ENCODE results near the gene IRAK3. TPM values are rescaled to one million over a fixed set of nuclear protein-coding genes. Genes with fewer than 3 reads are reported as not detected.
A peak's percentile ranks its signal among the peaks of the same experiment; 100 is the strongest.

Gene IRAK3
- total RNA-seq, 1 experiment from 2014 or later: 0.07 TPM

DNA sequence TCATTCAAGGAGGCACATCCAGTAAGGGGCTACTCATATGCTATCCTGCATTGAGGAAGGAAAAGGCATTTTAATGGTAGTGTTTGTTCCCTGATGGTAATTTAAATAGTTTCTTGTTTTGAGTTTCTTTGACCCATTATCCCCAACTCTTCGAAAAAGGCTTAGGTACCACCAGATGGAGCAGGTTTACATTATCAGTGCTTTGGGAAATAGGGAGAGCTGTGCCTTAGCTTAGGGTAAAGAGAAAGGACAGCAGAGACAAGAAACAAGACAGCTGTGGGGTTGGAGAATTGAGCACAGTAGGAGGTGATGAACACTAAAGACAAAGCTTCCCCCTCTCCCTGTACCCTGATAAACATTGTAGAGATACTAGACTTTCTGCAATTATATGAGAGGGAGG is 84.1 kb downstream of the IRAK3 start:
- no TSS peak for BruUV-seq (replicated peaks)
- DNase-seq: no peak
- Histone ChIP-seq H3K9me2 (ENCODE audit: insufficient read depth) (no peaks in the 10 kb centered on the region), H3K36me3 (ENCODE audit: low read depth) (no peaks in the 10 kb centered on the region), H3K4me1 (replicated peaks; ENCODE audit: insufficient read depth) (no peaks in the 10 kb centered on the region), H3K27me3 (ENCODE audit: insufficient read depth, low read depth) (no peaks in the 10 kb centered on the region), H3K4me3 (no peak overlapping the region), H3K9me3 (ENCODE audit: insufficient read depth, low read depth) (no peaks in the 10 kb centered on the region), H3K4me2 (no peak overlapping the region), H3K79me2 (ENCODE audit: low read depth) (no peaks in the 10 kb centered on the region), H3K27ac (no peak overlapping the region), H4K20me1 (ENCODE audit: insufficient read depth) (no peaks in the 10 kb centered on the region), H2AFZ (no peak overlapping the region), H3F3A (ENCODE audit: insufficient read depth, low read depth) (no peaks in the 10 kb centered on the region)
- ChIA-PET POLR2A (ENCODE audit: unreplicated experiment) (no interaction called here), CTCF (no interaction called here)
- TF ChIP-seq CTCF (conservative IDR thresholded peaks at IDR 0.05) (no peak), EZH2 (IDR thresholded peaks at IDR 0.05; ENCODE audit: low read depth) (no peak)
- intact Hi-C loops (cut with micrococcal nuclease; ENCODE audit: unreplicated experiment): loop anchor here (10.0 kb wide), 1 partner anchor 422 kb away; no protein-coding TSS in a partner anchor

DNA sequence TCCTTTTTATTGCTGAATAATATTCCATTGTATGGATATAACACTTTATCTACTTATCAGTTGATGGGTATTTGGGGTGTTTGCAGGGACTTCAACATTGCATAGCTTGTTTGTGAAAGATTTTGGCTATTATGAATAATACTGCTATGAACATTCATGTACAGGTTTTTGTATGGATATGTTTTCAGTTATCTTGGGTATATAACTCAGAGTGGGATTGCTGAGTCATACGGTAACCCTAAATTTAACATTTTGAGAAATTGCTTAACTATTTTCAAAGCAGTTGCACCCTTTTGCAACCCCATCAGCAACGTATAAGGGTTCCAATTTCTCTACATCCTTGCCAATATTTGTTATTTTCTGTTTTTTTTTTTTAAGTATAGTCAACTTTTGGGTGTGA is 86.0 kb downstream of the IRAK3 start:
- H3K9me2 ChIP-seq (ENCODE audit: insufficient read depth): no peaks in the 10 kb centered on the region
- no peaks in the 10 kb centered on the region for H3K36me3 ChIP-seq (ENCODE audit: low read depth)
- H4K20me1 ChIP-seq (ENCODE audit: insufficient read depth): no peaks in the 10 kb centered on the region
- CTCF ChIA-PET: no interaction called here
- no peak overlapping the region for H3K4me2 ChIP-seq
- H3K27me3 ChIP-seq (ENCODE audit: insufficient read depth, low read depth): no peaks in the 10 kb centered on the region
- DNase-seq: no peak
- H3K79me2 ChIP-seq (ENCODE audit: low read depth): no peaks in the 10 kb centered on the region
- no peaks in the 10 kb centered on the region for H3K4me1 ChIP-seq (replicated peaks; ENCODE audit: insufficient read depth)
- no peak overlapping the region for H2AFZ ChIP-seq
- BruUV-seq (replicated peaks): no TSS peak
- no peaks in the 10 kb centered on the region for H3F3A ChIP-seq (ENCODE audit: insufficient read depth, low read depth)
- TF ChIP-seq EZH2 (IDR thresholded peaks at IDR 0.05; ENCODE audit: low read depth) (no peak), CTCF (conservative IDR thresholded peaks at IDR 0.05) (no peak)
- POLR2A ChIA-PET (ENCODE audit: unreplicated experiment): no interaction called here
- no peak overlapping the region for H3K27ac ChIP-seq
- H3K9me3 ChIP-seq (ENCODE audit: insufficient read depth, low read depth): no peaks in the 10 kb centered on the region
- H3K4me3 ChIP-seq: no peak overlapping the region
- intact Hi-C loops (cut with micrococcal nuclease; ENCODE audit: unreplicated experiment): loop anchor here (10.0 kb wide), 1 partner anchor 420 kb away; no protein-coding TSS in a partner anchor

DNA sequence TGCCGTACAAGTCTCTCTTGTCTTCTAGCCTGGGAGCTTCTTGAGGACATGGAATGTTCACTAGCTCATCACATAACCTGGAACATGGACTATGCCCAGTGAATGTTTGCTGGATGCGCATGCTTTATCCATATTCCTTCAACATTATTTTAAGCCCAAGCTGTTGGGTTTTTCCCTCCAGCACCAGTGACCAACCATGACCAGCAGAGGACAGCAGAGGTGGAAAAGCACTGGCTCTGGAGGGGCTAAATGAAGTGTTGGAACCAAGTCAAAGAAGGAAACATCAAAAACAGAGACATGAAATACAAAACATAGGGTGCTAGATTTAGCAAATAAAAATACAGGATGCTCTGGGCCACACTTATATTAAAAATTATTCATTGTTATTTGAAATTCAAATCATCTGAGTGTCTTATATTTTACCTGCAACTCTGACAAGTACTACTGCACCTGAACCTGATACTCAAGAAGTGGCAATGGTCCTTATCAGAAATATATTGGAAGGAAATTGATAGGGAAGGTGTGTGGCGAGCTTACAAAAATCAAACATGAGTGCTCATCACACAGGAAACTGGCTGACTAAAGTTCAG is 90.2 kb downstream of the IRAK3 start:
- Histone ChIP-seq H3K27ac (no peak overlapping the region), H2AFZ (no peak overlapping the region), H3K4me3 (no peak overlapping the region), H3K9me3 (ENCODE audit: insufficient read depth, low read depth) (no peaks in the 10 kb centered on the region), H3K9me2 (ENCODE audit: insufficient read depth) (no peaks in the 10 kb centered on the region), H3K4me1 (replicated peaks; ENCODE audit: insufficient read depth) (no peaks in the 10 kb centered on the region), H3K27me3 (ENCODE audit: insufficient read depth, low read depth) (no peaks in the 10 kb centered on the region), H3K36me3 (ENCODE audit: low read depth) (no peaks in the 10 kb centered on the region), H3K79me2 (ENCODE audit: low read depth) (no peaks in the 10 kb centered on the region), H4K20me1 (ENCODE audit: insufficient read depth) (no peaks in the 10 kb centered on the region), H3K4me2 (no peak overlapping the region), H3F3A (ENCODE audit: insufficient read depth, low read depth) (no peaks in the 10 kb centered on the region)
- no TSS peak for BruUV-seq (replicated peaks)
- intact Hi-C loops (cut with micrococcal nuclease; ENCODE audit: unreplicated experiment): loop anchor here (10.0 kb wide), 1 partner anchor 416 kb away; no protein-coding TSS in a partner anchor
- TF ChIP-seq CTCF (conservative IDR thresholded peaks at IDR 0.05) (peak; percentile 63), EZH2 (IDR thresholded peaks at IDR 0.05; ENCODE audit: low read depth) (no peak)
- no peak for DNase-seq
- ChIA-PET POLR2A (ENCODE audit: unreplicated experiment) (no interaction called here), CTCF (interaction anchor here (0.6 kb wide), 1 partner anchor 72 kb away, joined by 9 read pairs; no protein-coding TSS in a partner anchor)
